Measurements from ENCODE around the gene COX19.
"Not testable (repeated sequence)": the region's sequence is repeated elsewhere in the genome, so short reads cannot be mapped to it uniquely, and the experiment has no call there.

The COX19 gene

GRCh38 chr7:924042-924441 lies 51.3 kb downstream of the COX19 start:
- not testable (repeated sequence) for DNase-seq (ENCODE audit: low spot score)

- peak; percentile 81 for DNase-seq (ENCODE audit: low spot score)
These were observed 52.0 kb downstream of the COX19 start for GRCh38 chr7:923108-924041.

- DNase-seq (ENCODE audit: low spot score): no peak
These were observed 52.8 kb downstream of the COX19 start for GRCh38 chr7:922334-923107.

GRCh38 chr7:921581-922333 lies 53.6 kb downstream of the COX19 start:
- DNase-seq (ENCODE audit: low spot score): no peak

GRCh38 chr7:921071-921461 lies 54.3 kb downstream of the COX19 start:
- no peak for DNase-seq (ENCODE audit: low spot score)

GRCh38 chr7:920351-921070 lies 54.8 kb downstream of the COX19 start:
- no peak for DNase-seq (ENCODE audit: low spot score)

- no peak for DNase-seq (ENCODE audit: low spot score)
These were observed 55.4 kb downstream of the COX19 start for GRCh38 chr7:919924-920341.

- no peak for DNase-seq (ENCODE audit: low spot score)
These were observed 56.3 kb downstream of the COX19 start for GRCh38 chr7:919114-919442.

- no peak for DNase-seq (ENCODE audit: low spot score)
These were observed 56.8 kb downstream of the COX19 start for GRCh38 chr7:918441-919113.

GRCh38 chr7:918118-918425 lies 57.3 kb downstream of the COX19 start:
- DNase-seq (ENCODE audit: low spot score): no peak

GRCh38 chr7:917255-918117 lies 57.9 kb downstream of the COX19 start:
- DNase-seq (ENCODE audit: low spot score): no peak

- DNase-seq (ENCODE audit: low spot score): no peak
These were observed 58.9 kb downstream of the COX19 start for GRCh38 chr7:916291-916941.
